WTC11 (cell line): ENCODE data around the gene COL4A1. TPM values are rescaled to one million over a fixed set of nuclear protein-coding genes. Genes with fewer than 3 reads are reported as not detected.

Source experiments
- ATAC-seq: fragments of 200-7000 bp; cut with Tn5 transposase; 2 replicates; pipeline ENCODE4 v1.10.0; 2021; ENCODE audit warnings: mild to moderate bottlenecking, moderate library complexity
- CTCF ChIA-PET: fragments of 300-600 bp; sonication (Branson Sonifier 250); formaldehyde crosslinking; loops from one replicate; lab custom pipeline; 2021; ENCODE audit warnings: antibody characterized with exemption; lab: Charles Lee
- POLR2A ChIA-PET: fragments of 350-600 bp; sonication (Branson Sonifier 250); formaldehyde crosslinking; loops from one replicate; lab custom pipeline; 2021; ENCODE audit warnings: antibody characterized with exemption; lab: Charles Lee
- DNase-seq: peaks from one replicate; pipeline ENCODE4 v3.0.0; 2021; ENCODE audit warnings: low spot score
- H3K27ac Mint-ChIP-seq: 2 replicates; pipeline ENCODE4 v1.8.0; 2021; ENCODE audit warnings: mixed read lengths
- H3K27me3 Mint-ChIP-seq: 2 replicates; pipeline ENCODE4 v1.8.0; 2021; ENCODE audit warnings: low read depth, mild to moderate bottlenecking, moderate library complexity, mixed read lengths
- H3K36me3 Mint-ChIP-seq: 2 replicates; pipeline ENCODE4 v1.8.0; 2021; ENCODE audit warnings: mixed read lengths
- H3K4me1 Mint-ChIP-seq: 2 replicates; pipeline ENCODE4 v1.8.0; 2022; ENCODE audit warnings: mixed read lengths
- H3K4me3 Mint-ChIP-seq: 2 replicates; pipeline ENCODE4 v1.8.0; 2021; ENCODE audit warnings: mild to moderate bottlenecking, moderate library complexity, mixed read lengths
- H3K9me3 Mint-ChIP-seq: 2 replicates; pipeline ENCODE4 v1.8.0; 2021; ENCODE audit warnings: mixed read lengths
- ATF6 ChIP-seq: sonication (generic); formaldehyde crosslinking; IDR thresholded peaks from 2 replicates; pipeline ENCODE4 v1.8.1; 2023; ENCODE audit warnings: mild to moderate bottlenecking, missing genetic modification reagents
- CREB1 ChIP-seq: sonication (generic); formaldehyde crosslinking; IDR thresholded peaks from 2 replicates; pipeline ENCODE4 v1.8.0; 2023; ENCODE audit warnings: mild to moderate bottlenecking, missing genetic modification reagents
- GABPB1 ChIP-seq: sonication (generic); formaldehyde crosslinking; IDR thresholded peaks from 2 replicates; pipeline ENCODE4 v1.8.1; 2023; ENCODE audit warnings: mild to moderate bottlenecking, missing genetic modification reagents
- JUN ChIP-seq: sonication (generic); formaldehyde crosslinking; IDR thresholded peaks from 2 replicates; pipeline ENCODE4 v1.8.0; 2023; ENCODE audit warnings: mild to moderate bottlenecking, missing genetic modification reagents
- MYBL2 ChIP-seq: sonication (generic); formaldehyde crosslinking; IDR thresholded peaks from 2 replicates; pipeline ENCODE4 v1.8.1; 2023; ENCODE audit warnings: mild to moderate bottlenecking, moderate library complexity, missing genetic modification reagents
- NR3C1 ChIP-seq: sonication (generic); formaldehyde crosslinking; conservative IDR thresholded peaks from 2 replicates; pipeline ENCODE4 v1.8.1; 2023; ENCODE audit warnings: low read depth, mild to moderate bottlenecking, missing genetic modification reagents
- OVOL2 ChIP-seq: fragments of 250-450 bp; sonication (Bioruptor Pico); IDR thresholded peaks from 2 replicates; pipeline ENCODE4 v1.9.0; 2021; ENCODE audit warnings: mild to moderate bottlenecking, borderline replicate concordance
- PRDM15 ChIP-seq: sonication (generic); formaldehyde crosslinking; IDR thresholded peaks from 2 replicates; pipeline ENCODE4 v1.8.0; 2022; ENCODE audit warnings: missing genetic modification reagents
- RELA ChIP-seq: sonication (generic); formaldehyde crosslinking; IDR thresholded peaks from 2 replicates; pipeline ENCODE4 v1.8.1; 2022; ENCODE audit warnings: missing genetic modification reagents, mild to moderate bottlenecking, borderline replicate concordance
- TCF7 ChIP-seq: sonication (generic); formaldehyde crosslinking; IDR thresholded peaks from 2 replicates; pipeline ENCODE4 v1.8.0; 2022; ENCODE audit warnings: mild to moderate bottlenecking, low read depth, missing genetic modification reagents, moderate library complexity
- USF2 ChIP-seq: sonication (generic); formaldehyde crosslinking; IDR thresholded peaks from 2 replicates; pipeline ENCODE4 v1.8.1; 2023; ENCODE audit warnings: mild to moderate bottlenecking, missing genetic modification reagents, moderate library complexity
- ZNF138 ChIP-seq: sonication (generic); formaldehyde crosslinking; conservative IDR thresholded peaks from 2 replicates; pipeline ENCODE4 v1.8.1; 2022; ENCODE audit warnings: mild to moderate bottlenecking, moderate library complexity, missing genetic modification reagents
- ZNF532 ChIP-seq: fragments of 250-450 bp; sonication (Bioruptor Pico); IDR thresholded peaks from 2 replicates; pipeline ENCODE4 v1.9.0; 2021; ENCODE audit warnings: mild to moderate bottlenecking, borderline replicate concordance
- total RNA-seq: library from RNA; stranded (reverse); gene quantifications from 3 replicates; pipeline ENCODE4 v1.2.3, GENCODE V29; 2021

The COL4A1 gene
- total RNA-seq, 1 experiment from 2014 or later: 89.6 TPM

GRCh38 chr13:110248449-110249143 lies 58.4 kb downstream of the COL4A1 start (continued):
- TF ChIP-seq ZNF532 (CRISPR knock-in tag): no peak
- TF ChIP-seq RELA (CRISPR knock-in tag): no peak

- DNase-seq (no peak), ATAC-seq (no peak)
- no peak overlapping the region for H3K4me3 Mint-ChIP-seq
- POLR2A ChIA-PET: no interaction called here
- no peaks in the 10 kb centered on the region for H3K36me3 Mint-ChIP-seq
- no peaks in the 10 kb centered on the region for H3K27me3 Mint-ChIP-seq
- no peak for TF ChIP-seq PRDM15
- no peak for TF ChIP-seq JUN (CRISPR knock-in tag)
- no peak for TF ChIP-seq NR3C1 (CRISPR knock-in tag)
- TF ChIP-seq ATF6 (CRISPR knock-in tag): no peak
- no peak for TF ChIP-seq CREB1 (CRISPR knock-in tag)
- TF ChIP-seq USF2 (CRISPR knock-in tag): no peak
- TF ChIP-seq TCF7: no peak
- TF ChIP-seq OVOL2: no peak
- no peak for TF ChIP-seq GABPB1 (CRISPR knock-in tag)
- TF ChIP-seq MYBL2 (CRISPR knock-in tag): no peak
- no peak for TF ChIP-seq ZNF138 (CRISPR knock-in tag)
- TF ChIP-seq, all 79 proteins: peak for 0
- CTCF ChIA-PET: interaction anchor here (1.4 to 2.8 kb wide), 12 partner anchors 14 to 209 kb away, joined by 3 to 29 read pairs (median 10); no protein-coding TSS in a partner anchor
- no peaks in the 10 kb centered on the region for H3K9me3 Mint-ChIP-seq
- peaks cover 28% of the 10 kb centered on the region for H3K4me1 Mint-ChIP-seq
- H3K27ac Mint-ChIP-seq: no peak overlapping the region
Measured at GRCh38 chr13:110246530-110246929, 60.4 kb downstream of the COL4A1 start.
